ENCODE data around the gene VSTM4.

The VSTM4 gene

GRCh38 chr10:49040601-49041000, 74.7 kb downstream of the VSTM4 start:
- no peak for DNase-seq (ENCODE audit: low read depth in 2 of 2)

DNA sequence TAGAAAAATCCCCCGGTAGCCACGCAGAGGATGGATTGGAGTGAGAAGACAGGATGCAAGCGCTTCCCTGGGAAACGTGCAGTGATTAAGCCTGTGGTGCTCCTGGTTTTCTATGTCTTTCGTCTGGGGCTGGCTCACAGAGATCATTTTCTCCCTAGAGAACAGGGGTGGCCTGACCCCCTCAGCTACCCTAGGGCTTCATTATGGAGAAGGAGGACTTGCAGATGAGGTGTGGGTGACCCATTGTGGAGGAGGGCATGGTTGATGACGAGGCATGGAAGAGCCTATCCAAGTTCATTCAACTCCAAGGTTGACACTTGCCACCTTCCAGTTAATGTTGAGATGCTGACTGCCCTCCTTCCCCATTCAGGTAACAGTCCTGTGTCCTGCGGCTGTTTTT, 75.9 kb downstream of the VSTM4 start:
- no peak for DNase-seq (ENCODE audit: low read depth in 2 of 2)

DNA sequence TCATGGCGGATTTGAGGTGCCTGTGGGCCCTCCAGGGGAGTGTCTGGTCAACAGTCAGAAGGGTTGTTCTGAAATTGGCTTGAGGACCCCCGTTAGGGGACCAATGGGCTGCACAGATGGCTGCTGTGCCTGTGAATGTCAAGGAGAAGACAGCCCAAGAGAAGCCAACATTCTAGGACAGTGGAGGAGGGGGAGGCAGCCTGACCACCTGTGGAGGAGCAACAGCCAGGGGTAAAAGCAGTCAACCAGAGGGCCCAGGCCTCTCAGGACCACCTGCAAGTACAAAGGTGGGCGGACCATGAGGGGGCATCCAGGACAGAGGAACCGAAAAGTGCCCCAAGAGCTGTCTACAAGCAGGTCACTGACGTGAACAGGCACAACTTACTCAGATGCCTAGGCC, 76.6 kb downstream of the VSTM4 start:
- no peak for DNase-seq (ENCODE audit: low read depth in 2 of 2)

DNA sequence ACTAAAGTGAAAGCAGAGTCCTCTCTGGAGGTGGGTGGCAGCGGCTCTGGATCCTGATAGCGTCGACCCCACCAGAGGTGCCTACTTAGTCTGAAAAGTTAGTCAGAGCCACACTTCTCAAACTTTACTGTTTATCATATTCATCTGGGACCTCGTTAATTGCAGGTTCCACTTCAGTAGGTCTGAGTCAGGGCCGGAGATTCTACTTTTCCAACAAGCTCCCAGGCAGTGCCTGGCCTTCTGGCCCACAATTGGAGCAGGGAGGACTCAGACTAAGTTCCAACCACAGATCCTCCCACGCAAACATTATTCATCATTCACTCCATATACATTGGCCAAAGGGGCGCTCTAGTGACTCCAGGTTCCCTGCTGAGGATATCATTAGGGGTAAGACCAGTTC, 78.1 kb downstream of the VSTM4 start:
- no peak for DNase-seq (ENCODE audit: low read depth in 2 of 2)

- DNase-seq (ENCODE audit: low read depth in 2 of 2), result no peak
These were observed 78.7 kb downstream of the VSTM4 start for GRCh38 chr10:49036638-49037037.

- no peak for DNase-seq (ENCODE audit: low read depth in 2 of 2)
These were observed 79.4 kb downstream of the VSTM4 start for GRCh38 chr10:49035920-49036319.

DNA sequence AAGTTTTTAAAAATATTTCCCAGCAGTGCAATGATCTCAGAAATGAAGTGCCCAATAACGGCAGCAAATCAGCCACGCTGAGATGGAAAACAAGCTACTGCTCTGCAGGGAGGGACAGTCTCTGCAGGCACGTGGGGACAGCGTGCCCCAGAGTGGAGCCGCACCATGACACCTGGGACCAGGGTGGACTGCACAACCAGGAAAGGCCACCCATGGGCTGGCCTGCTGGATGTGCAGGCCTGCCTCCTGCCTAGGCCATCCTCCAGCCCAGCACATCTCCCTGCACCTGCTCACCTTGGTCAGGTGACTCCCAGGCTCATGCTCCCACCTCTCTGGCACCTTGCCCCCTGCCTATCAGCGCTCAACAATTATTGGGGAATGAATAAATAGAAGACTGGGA, 80.4 kb downstream of the VSTM4 start:
- no peak for DNase-seq (ENCODE audit: low read depth in 2 of 2)

DNA sequence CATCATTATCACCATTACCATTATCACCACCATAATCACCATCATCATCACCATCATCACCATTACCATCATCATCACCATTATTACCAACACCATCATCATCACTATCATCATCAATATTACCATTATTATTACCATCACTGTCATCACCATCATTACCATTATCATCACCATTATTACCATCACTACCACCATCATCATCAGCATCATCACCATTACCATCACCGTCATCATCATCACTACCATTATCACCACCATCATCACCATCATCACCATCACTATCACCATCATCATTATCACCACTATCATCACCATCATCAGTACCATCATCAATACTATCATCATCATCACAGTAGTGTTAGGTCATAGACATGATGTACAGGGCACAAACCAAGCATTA, 81.4 kb downstream of the VSTM4 start:
- no peak for DNase-seq (ENCODE audit: low read depth in 2 of 2)

- DNase-seq (ENCODE audit: low read depth in 2 of 2), result no peak
These were observed 85.7 kb downstream of the VSTM4 start for GRCh38 chr10:49029666-49030065.

DNA sequence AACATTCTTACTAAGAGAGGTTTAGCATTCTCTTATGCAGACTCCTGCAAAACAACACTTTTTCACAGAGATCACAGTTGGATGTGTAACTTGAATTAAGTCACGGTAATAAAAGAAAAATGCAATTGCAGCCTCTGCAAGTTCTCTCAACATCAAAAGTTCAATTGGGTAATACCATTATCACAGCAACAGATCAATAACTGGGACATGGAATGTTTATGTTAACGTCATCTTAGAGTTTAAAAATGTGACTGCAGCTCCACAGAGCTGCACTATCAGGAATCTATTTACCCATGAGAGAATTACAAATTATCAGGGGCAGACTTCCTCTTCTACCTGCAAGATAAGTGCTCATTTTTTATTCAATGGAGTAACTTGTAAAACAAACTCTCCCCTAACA, 86.7 kb downstream of the VSTM4 start:
- no peak for DNase-seq (ENCODE audit: low read depth in 2 of 2)

DNA sequence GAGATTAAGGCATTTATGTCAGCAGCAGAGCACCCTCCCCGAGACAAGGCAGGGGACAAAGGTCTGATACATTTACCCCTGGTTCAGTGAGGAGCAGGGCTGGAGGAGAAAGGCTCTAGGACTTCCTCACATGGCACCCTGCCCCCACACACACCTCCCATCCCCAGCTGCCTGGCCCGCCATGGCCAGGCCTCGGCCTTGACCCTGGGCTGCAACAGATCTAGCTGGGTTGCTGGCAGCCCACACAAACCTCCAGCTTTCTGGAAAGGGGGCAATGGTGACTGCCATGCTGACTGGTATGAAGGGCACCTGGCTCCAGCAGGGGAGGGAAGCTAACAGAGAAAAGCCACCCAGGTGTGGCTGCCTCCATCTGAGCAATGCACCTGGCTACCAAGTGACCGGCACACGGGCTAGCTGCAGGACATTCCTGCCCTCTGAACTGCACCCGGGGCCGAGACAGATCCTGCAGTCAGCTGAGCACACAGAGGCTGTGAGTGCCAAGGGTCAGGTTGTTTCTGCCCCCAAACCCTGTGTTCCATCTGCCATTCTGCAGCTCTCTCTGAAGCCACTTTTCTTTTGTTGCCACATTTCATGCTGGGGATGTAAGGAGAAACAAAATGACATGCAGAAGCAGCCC, 89.9 kb downstream of the VSTM4 start:
- DNase-seq (ENCODE audit: low read depth in 2 of 2), result no peak

- no peak for DNase-seq (ENCODE audit: low read depth in 2 of 2)
These were observed 90.8 kb downstream of the VSTM4 start for GRCh38 chr10:49024484-49024883.

DNA sequence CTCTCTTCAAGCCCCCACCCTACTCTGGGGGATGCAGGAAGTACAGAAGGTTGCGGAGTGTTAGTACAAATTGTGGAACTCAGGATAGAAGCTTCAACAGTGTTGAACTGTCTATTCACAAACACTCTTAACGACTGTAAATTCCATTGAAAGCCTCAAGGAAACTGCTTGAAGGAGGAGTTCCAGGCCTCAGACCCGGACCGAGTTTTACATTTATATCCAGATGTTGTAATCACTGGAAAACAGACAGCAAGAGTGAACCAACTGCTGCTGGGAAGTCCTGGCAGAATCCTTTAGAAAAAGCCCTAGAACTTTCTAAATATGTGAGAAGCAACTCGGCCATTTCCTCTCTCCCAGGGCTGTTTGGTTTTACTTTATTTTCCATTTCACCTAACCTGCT, 91.6 kb downstream of the VSTM4 start:
- no peak for DNase-seq (ENCODE audit: low read depth in 2 of 2)

- no peak for DNase-seq (ENCODE audit: low read depth in 2 of 2)
These were observed 92.3 kb downstream of the VSTM4 start for GRCh38 chr10:49023071-49023470.

DNA sequence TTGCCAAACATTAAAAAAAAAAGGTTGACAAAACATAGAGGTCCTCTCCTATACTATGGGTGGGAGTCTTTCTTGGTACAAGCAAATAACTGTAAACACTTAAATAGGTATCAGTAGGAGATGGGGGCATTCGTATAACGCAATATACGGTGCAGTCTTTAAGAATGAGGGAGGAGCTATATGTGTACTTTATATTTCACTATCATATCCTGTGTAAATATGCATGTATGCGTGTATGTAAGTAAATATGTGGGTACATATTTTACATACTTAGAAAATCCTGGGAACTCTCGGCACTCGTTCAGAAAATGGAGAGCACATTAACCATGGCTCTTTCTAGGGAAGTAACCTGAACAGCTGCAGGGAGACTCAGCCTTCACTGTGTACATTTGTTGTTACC, 93.6 kb downstream of the VSTM4 start:
- DNase-seq (ENCODE audit: low read depth in 2 of 2), result no peak

DNA sequence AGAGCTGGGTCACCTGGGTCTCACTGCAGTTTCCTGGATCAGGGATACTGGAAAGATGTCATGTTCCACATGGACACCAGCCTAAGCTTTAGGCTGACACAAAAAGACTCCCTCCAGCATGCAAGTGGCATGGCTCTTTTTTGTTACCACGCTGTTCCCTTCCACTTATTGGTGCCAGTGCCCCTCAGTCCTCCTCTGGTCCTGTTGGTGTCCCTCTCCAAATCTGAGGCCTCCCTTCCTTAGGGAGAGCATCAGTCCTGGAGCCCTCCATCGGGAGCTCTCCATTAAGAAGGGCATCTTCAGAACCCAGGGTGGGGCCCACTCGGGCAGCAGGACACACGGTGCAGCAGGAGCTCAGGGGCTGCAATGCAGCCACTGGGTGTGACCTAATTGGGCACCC, 99.6 kb downstream of the VSTM4 start:
- DNase-seq (ENCODE audit: low read depth in 2 of 2), result no peak

- DNase-seq (ENCODE audit: low read depth in 2 of 2), result no peak
These were observed 102.7 kb downstream of the VSTM4 start for GRCh38 chr10:49012603-49013002.

- no peak for DNase-seq (ENCODE audit: low read depth in 2 of 2)
These were observed 103.6 kb downstream of the VSTM4 start for GRCh38 chr10:49011756-49012155.

DNA sequence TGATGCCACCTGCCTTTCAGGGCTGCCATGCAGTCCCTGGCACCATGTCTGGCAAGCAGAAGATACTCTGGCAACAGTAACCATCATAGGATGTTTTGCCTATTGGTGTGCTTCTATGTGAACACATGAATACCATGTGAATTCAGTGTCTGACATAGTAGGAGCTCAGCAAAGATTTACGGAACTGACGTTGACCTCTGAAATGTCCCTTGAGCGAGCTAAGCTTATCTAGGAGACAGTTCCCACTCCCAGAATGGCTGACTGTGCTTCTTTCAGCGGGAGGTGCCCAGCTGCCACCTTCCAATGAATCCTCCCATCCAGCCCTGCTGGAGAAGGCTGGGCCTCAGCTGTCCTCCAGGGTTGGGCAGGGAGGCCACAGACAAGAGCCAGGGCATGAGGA, 104.5 kb downstream of the VSTM4 start:
- no peak for DNase-seq (ENCODE audit: low read depth in 2 of 2)

DNA sequence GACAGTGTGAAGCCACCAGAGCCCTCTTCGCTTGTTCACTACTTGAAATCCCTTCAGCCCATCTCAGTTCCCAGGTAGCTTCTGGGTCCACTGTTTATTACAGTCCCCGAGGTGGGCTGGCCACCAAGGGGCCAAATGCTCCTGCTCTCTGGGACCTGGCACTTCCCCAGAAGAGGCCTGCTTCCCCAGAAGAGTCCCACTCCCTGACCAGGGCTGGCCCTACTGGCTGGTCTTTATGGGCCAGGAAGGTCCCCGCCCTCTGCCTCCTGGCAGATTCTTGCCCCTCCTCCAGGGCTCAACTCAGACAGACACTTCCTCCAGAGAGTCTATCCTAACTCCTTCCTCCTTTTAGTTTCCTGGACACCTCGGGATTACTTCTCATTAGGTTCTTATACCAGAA, 105.0 kb downstream of the VSTM4 start:
- no peak for DNase-seq (ENCODE audit: low read depth in 2 of 2)

GRCh38 chr10:49009199-49009979, 105.9 kb downstream of the VSTM4 start:
- no peak for DNase-seq (ENCODE audit: low read depth in 2 of 2)

DNA sequence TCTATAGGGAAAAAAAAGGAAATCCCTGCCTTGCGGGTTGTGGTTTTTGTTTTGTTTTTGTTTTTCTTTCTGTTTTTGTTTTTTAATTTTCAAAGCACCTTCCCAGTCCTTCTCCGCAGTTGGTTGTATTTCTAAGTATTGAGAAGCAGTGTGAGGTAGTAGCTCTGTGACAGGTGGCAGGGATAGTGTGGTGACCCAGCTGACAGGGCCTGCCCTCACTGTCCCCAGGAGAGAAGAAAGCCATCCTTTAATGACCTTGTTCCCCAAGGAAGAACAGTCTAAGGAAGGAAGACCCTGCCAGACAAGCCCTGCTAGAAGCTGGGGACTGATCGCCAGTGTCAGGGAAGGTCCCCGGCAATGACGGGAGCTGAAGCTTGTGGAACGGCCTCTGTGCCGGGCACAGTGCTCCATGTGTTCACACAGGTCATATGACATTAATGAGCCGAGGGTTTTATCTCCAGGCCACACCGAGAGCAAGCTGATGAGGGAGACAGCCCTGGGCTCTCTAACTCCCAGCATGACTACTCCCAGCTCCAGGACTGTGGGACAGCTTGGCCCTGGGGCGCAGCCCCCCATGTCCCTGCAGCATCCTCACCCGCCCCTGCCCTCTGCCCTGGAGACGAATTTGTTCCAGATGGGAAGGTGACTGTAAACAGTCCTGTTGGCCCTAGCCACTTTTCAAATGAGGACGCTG, 106.7 kb downstream of the VSTM4 start:
- DNase-seq (ENCODE audit: low read depth in 2 of 2), result no peak

- DNase-seq (ENCODE audit: low read depth in 2 of 2), result no peak
These were observed 107.2 kb downstream of the VSTM4 start for GRCh38 chr10:49008091-49008490.
